Transverse colon (tissue), 4 donors: Measurements from ENCODE around the gene QSOX2.

Experiments
- POLR2A ChIP-seq: fragments of 450-650 bp; IDR thresholded peaks from one replicate; pipeline ENCODE4 v1.6.1; 2016; ENCODE audit warnings: antibody characterized with exemption, mild to moderate bottlenecking, moderate library complexity
- POLR2AphosphoS5 ChIP-seq, 3 donors: sonication (generic); formaldehyde crosslinking; IDR thresholded peaks; one replicate each; pipeline ENCODE4 v1.6.1; 2016; ENCODE audit warnings: antibody characterized with exemption in 3 of 3
- TF ChIP-seq, protein P1 (sequence below), 5 experiments: fragments of 200-600 bp in 3 of 5; fragments of 450-650 bp in 2 of 5; sonication (generic) in 3 of 5; IDR thresholded peaks; 1 replicate in 2 of 5; 2 replicates in 3 of 5; pipeline ENCODE4 v1.5.1; 2016 to 2017; ENCODE audit warnings: antibody characterized with exemption in 5 of 5, inconsistent platforms in 3 of 5, mild to moderate bottlenecking in 2 of 5, moderate library complexity in 1 of 5

DNA sequence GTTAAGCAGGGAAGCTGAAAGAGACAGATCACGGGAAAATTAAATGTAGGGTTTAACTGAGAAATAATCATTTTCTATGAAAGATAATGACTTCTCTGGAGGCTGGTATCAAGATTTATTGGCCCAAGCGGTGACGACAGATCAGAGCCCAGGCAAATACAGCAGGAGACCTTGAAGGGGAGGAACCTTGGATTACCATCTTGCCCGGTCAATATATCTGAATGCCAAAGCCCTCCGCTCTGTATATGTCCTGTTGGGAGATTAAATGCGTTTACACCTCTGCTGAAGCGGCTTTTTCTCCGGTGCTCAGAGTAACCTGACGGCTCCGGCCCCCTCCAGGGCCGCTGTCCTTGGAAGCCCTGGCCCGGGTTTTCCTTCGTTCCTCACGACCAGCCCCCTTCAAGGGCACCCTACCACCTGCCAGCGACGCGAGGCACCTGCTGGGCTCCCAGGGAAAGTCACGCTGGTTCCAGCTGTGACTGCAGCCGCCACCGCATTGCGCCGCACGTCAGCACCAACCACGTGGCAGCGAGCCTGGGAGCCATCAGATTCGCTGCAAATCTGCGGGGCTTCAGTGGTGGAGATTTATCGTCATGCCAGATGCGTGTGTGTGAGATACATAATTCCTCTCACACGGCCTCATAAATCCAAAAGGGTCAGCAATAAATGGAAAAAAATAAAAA lies 4.4 kb upstream of the QSOX2 start:
- TF ChIP-seq, protein P1, sequence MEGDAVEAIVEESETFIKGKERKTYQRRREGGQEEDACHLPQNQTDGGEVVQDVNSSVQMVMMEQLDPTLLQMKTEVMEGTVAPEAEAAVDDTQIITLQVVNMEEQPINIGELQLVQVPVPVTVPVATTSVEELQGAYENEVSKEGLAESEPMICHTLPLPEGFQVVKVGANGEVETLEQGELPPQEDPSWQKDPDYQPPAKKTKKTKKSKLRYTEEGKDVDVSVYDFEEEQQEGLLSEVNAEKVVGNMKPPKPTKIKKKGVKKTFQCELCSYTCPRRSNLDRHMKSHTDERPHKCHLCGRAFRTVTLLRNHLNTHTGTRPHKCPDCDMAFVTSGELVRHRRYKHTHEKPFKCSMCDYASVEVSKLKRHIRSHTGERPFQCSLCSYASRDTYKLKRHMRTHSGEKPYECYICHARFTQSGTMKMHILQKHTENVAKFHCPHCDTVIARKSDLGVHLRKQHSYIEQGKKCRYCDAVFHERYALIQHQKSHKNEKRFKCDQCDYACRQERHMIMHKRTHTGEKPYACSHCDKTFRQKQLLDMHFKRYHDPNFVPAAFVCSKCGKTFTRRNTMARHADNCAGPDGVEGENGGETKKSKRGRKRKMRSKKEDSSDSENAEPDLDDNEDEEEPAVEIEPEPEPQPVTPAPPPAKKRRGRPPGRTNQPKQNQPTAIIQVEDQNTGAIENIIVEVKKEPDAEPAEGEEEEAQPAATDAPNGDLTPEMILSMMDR (IDR thresholded peaks at IDR 0.05): no peak
- TF ChIP-seq POLR2AphosphoS5 (IDR thresholded peaks at IDR 0.05) (no peak), POLR2A (no peak)
